Keratinocyte (primary cell): ENCODE measurements around the gene GAB1. TPM values are rescaled to one million over a fixed set of nuclear protein-coding genes. Genes with fewer than 3 reads are reported as not detected.

Experiments
- DNase-seq: peaks from one replicate; pipeline ENCODE4 v3.0.0-alpha.2; 2011; ENCODE audit warnings: low read depth, missing footprints, low spot score
- FAIRE-seq: peaks from 2 replicates; lab custom pipeline; 2011; peaks lifted over from hg19 to GRCh38; lab: Jason Lieb, UNC
- H2AFZ ChIP-seq: 2 replicates; pipeline ENCODE4 v1.6.0; 2012; ENCODE audit warnings: low read length, control low read depth, inconsistent platforms; ENCODE audit not compliant: control insufficient read depth
- H3K27ac ChIP-seq: 2 replicates; pipeline ENCODE4 v1.5.1; 2011; ENCODE audit warnings: low read length; ENCODE audit not compliant: control insufficient read depth, insufficient read depth
- H3K27me3 ChIP-seq: 3 replicates; pipeline ENCODE4 v1.6.0; 2011; ENCODE audit warnings: low read length; ENCODE audit not compliant: control insufficient read depth, insufficient read depth; ENCODE audit errors: extremely low read depth
- H3K36me3 ChIP-seq, 2 experiments: 2 replicates in 1 of 2; 3 replicates in 1 of 2; pipeline ENCODE4 v1.5.1; 2011; ENCODE audit warnings: low read length in 2 of 2, mild to moderate bottlenecking in 1 of 2; ENCODE audit not compliant: control insufficient read depth in 2 of 2, insufficient read depth in 2 of 2; ENCODE audit errors: extremely low read depth in 1 of 2
- H3K4me1 ChIP-seq: 3 replicates; pipeline ENCODE4 v1.5.1; 2011; ENCODE audit warnings: low read length; ENCODE audit not compliant: control insufficient read depth, insufficient read depth; ENCODE audit errors: extremely low read depth
- H3K4me2 ChIP-seq: 3 replicates; pipeline ENCODE4 v1.6.0; 2011; ENCODE audit warnings: low read depth, low read length; ENCODE audit not compliant: control insufficient read depth, insufficient read depth; ENCODE audit errors: extremely low read depth
- H3K4me3 ChIP-seq, 3 experiments: fragments of 200-600 bp in 1 of 3; sonication (generic) in 1 of 3; 2 replicates in 2 of 3; 3 replicates in 1 of 3; pipeline ENCODE4 v1.5.1; 2011 to 2016; ENCODE audit warnings: low read length in 3 of 3, mild to moderate bottlenecking in 3 of 3, control low read depth in 2 of 3, inconsistent platforms in 1 of 3, low read depth in 1 of 3, mixed read lengths in 1 of 3, mixed run types in 1 of 3, moderate library complexity in 1 of 3; ENCODE audit not compliant: control insufficient read depth in 2 of 3, insufficient read depth in 2 of 3; ENCODE audit errors: extremely low read depth in 1 of 3
- H3K79me2 ChIP-seq: 2 replicates; pipeline ENCODE4 v1.6.0; 2012; ENCODE audit warnings: low read length; ENCODE audit not compliant: control insufficient read depth, insufficient read depth
- H3K9ac ChIP-seq: 3 replicates; pipeline ENCODE4 v1.6.0; 2011; ENCODE audit warnings: low read length; ENCODE audit not compliant: control insufficient read depth, insufficient read depth; ENCODE audit errors: extremely low read depth
- H3K9me1 ChIP-seq: 3 replicates; pipeline ENCODE4 v1.6.0; 2011; ENCODE audit warnings: low read length; ENCODE audit not compliant: control insufficient read depth, insufficient read depth; ENCODE audit errors: extremely low read depth
- H3K9me3 ChIP-seq: 2 replicates; pipeline ENCODE4 v1.5.1; 2012; ENCODE audit warnings: low read depth, low read length; ENCODE audit not compliant: control insufficient read depth
- H4K20me1 ChIP-seq: 3 replicates; pipeline ENCODE4 v1.6.0; 2011; ENCODE audit warnings: low read length; ENCODE audit not compliant: control insufficient read depth, insufficient read depth; ENCODE audit errors: extremely low read depth
- EZH2 ChIP-seq: IDR thresholded peaks from one replicate; pipeline ENCODE4 v1.6.1; 2012; ENCODE audit warnings: inconsistent platforms, mild to moderate bottlenecking, low read length, moderate library complexity
- dilution Hi-C: fragments of 300-500 bp; cut with MboI; formaldehyde crosslinking; loops from one replicate; pipeline ENCODE4 v1.7.0; 2020; ENCODE audit warnings: low sequenced_read_pairs; ENCODE audit not compliant: extremely low pct_ligation_motif_present
- polyA plus RNA-seq, 5 experiments: library from polyadenylated mRNA; depleted of rRNA in 3 of 5; stranded (reverse) in 3 of 5; stranded (forward) in 1 of 5; unstranded in 1 of 5; fragments of >200 nt; gene quantifications; 1 replicate in 1 of 5; 2 replicates in 3 of 5; 3 replicates in 1 of 5; pipeline versions ENCODE4 v1.2.1 to v1.2.3, GENCODE V29; 2011 to 2012; ENCODE audit warnings: missing spikeins in 2 of 5, low read depth in 1 of 5, low replicate concordance in 1 of 5
- TF ChIP-seq, protein P1 (sequence below), 3 experiments: IDR thresholded peaks in 1 of 3; conservative IDR thresholded peaks in 1 of 3; optimal IDR thresholded peaks in 1 of 3; 2 replicates in 2 of 3; 3 replicates in 1 of 3; pipeline versions ENCODE3 to v1.5.1; 2011; ENCODE audit warnings: low read length in 3 of 3, mild to moderate bottlenecking in 3 of 3, moderate library complexity in 2 of 3, control low read depth in 1 of 3, inconsistent platforms in 1 of 3; ENCODE audit not compliant: insufficient read depth in 2 of 3; ENCODE audit errors: extremely low read depth in 1 of 3

The GAB1 gene
- polyA plus RNA-seq, 1 donor (not counting 4 experiments of a cell fraction or from before 2014, with no cell fraction given): 11.0 TPM

DNA sequence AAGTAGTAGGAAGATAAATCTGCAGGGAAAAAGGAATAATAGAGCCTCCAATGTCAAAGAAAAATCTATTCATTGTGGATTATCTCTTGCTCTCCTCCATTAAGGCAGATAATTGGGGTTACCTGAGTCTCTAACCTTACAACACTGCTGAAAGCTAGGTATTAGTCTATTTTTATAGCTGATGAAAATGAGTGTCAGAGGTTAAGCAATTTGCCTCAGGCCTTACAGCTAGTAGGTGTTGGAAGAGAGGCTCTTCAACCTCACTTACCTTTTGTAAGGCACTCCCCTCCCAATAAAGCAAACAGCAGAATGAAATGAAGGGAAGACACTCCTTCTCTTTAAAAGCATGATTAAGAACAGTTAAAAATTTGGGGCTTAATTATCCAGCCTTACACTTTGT is 45.4 kb upstream of the GAB1 start:
- H3K4me2 ChIP-seq: no peak overlapping the region
- no peaks in the 10 kb centered on the region for H3K79me2 ChIP-seq
- FAIRE-seq (no peak), DNase-seq (no peak)
- H3K9ac ChIP-seq: no peak overlapping the region
- H3K9me3 ChIP-seq: no peaks in the 10 kb centered on the region
- no peaks in the 10 kb centered on the region for H3K36me3 ChIP-seq
- no peak overlapping the region for H2AFZ ChIP-seq
- H3K9me1 ChIP-seq: no peaks in the 10 kb centered on the region
- no peaks in the 10 kb centered on the region for H3K27me3 ChIP-seq
- dilution Hi-C loops: no loop called here
- peaks cover 23% of the 10 kb centered on the region for H3K4me1 ChIP-seq
- H3K27ac ChIP-seq: no peak overlapping the region
- TF ChIP-seq, protein P1, sequence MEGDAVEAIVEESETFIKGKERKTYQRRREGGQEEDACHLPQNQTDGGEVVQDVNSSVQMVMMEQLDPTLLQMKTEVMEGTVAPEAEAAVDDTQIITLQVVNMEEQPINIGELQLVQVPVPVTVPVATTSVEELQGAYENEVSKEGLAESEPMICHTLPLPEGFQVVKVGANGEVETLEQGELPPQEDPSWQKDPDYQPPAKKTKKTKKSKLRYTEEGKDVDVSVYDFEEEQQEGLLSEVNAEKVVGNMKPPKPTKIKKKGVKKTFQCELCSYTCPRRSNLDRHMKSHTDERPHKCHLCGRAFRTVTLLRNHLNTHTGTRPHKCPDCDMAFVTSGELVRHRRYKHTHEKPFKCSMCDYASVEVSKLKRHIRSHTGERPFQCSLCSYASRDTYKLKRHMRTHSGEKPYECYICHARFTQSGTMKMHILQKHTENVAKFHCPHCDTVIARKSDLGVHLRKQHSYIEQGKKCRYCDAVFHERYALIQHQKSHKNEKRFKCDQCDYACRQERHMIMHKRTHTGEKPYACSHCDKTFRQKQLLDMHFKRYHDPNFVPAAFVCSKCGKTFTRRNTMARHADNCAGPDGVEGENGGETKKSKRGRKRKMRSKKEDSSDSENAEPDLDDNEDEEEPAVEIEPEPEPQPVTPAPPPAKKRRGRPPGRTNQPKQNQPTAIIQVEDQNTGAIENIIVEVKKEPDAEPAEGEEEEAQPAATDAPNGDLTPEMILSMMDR (optimal IDR thresholded peaks at IDR 0.05 in 1 of 3, IDR thresholded peaks at IDR 0.05 in 1 of 3, conservative IDR thresholded peaks at IDR 0.05 in 1 of 3; ENCODE audit: extremely low read depth in 1 of 3, insufficient read depth in 2 of 3, low read length in 3 of 3): no peak
- no peak for TF ChIP-seq EZH2
- H3K4me3 ChIP-seq: no peak overlapping the region
- no peaks in the 10 kb centered on the region for H4K20me1 ChIP-seq

DNA sequence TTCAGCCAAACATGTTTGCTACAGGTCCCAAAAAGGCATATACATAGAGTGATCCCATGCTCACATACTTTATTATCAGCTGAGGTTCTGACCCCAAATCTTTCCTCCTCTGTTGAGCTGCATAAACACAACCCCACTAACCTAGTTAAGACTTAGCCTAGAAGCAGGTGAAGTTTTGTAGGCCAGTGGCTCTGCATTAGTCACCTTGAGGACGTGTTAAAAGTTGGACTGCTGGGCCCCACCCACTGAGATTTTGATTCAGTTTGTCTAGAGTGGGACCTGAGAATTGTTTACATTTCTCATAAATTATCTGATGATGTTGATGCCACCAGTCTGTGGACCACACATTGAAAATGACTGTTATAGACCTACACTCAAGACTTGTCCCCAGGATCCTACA is 43.8 kb upstream of the GAB1 start:
- FAIRE-seq: peak; percentile 39
- H3K4me1 ChIP-seq: peaks cover 23% of the 10 kb centered on the region

More for the DNA sequence above, 43.8 kb upstream of the GAB1 start:
- H3K79me2 ChIP-seq: no peaks in the 10 kb centered on the region
- dilution Hi-C loops: no loop called here
- H3K4me3 ChIP-seq: no peak overlapping the region
- no peak overlapping the region for H2AFZ ChIP-seq
- H4K20me1 ChIP-seq: no peaks in the 10 kb centered on the region
- no peak overlapping the region for H3K4me2 ChIP-seq
- no peaks in the 10 kb centered on the region for H3K9me1 ChIP-seq
- H3K36me3 ChIP-seq: no peaks in the 10 kb centered on the region
- TF ChIP-seq, protein P1 (optimal IDR thresholded peaks at IDR 0.05 in 1 of 3, IDR thresholded peaks at IDR 0.05 in 1 of 3, conservative IDR thresholded peaks at IDR 0.05 in 1 of 3; ENCODE audit: extremely low read depth in 1 of 3, insufficient read depth in 2 of 3, low read length in 3 of 3): no peak
- TF ChIP-seq EZH2: no peak
- no peaks in the 10 kb centered on the region for H3K9me3 ChIP-seq
- H3K9ac ChIP-seq: no peak overlapping the region
- DNase-seq: no peak
- no peak overlapping the region for H3K27ac ChIP-seq
- H3K27me3 ChIP-seq: no peaks in the 10 kb centered on the region
